ENCODE data around the gene CLEC9A. TPM values are rescaled to one million over a fixed set of nuclear protein-coding genes. Genes with fewer than 3 reads are reported as not detected.

The CLEC9A gene
- total and polyA plus RNA-seq, 4 donors = 0.03 to 0.14 TPM; not detected in 2

GRCh38 chr12:10012630-10013330 lies 17.7 kb upstream of the CLEC9A start:
- H3K4me1 ChIP-seq (ENCODE audit: control insufficient read depth in 4 of 4, insufficient read depth in 4 of 4, low read length in 3 of 4) = no peaks in the 10 kb centered on the region
- no peak overlapping the region for H3K9ac ChIP-seq (ENCODE audit: low read depth in 1 of 2, low read length in 2 of 2)
- no peak for TF ChIP-seq REST (IDR thresholded peaks at IDR 0.05)
- no peak for TF ChIP-seq NR2F2 (IDR thresholded peaks at IDR 0.05)
- no peak for TF ChIP-seq RAD21 (IDR thresholded peaks at IDR 0.05)
- TF ChIP-seq MAX (IDR thresholded peaks at IDR 0.05) = no peak
- no peak for TF ChIP-seq GABPA (IDR thresholded peaks at IDR 0.05 in 1 of 2, conservative IDR thresholded peaks at IDR 0.05 in 1 of 2)
- no peak for TF ChIP-seq ATF3 (IDR thresholded peaks at IDR 0.05)
- no peak for TF ChIP-seq YY1 (IDR thresholded peaks at IDR 0.05)
- H3K4me3 ChIP-seq (ENCODE audit: low read depth in 1 of 3, low read length in 3 of 3) = no peak overlapping the region
- 68% methylated on average over 6 of the region's 6 CpGs for WGBS
- DNase-seq (ENCODE audit: low spot score) = no peak
- no peak overlapping the region for H3K27ac ChIP-seq (ENCODE audit: low read depth in 1 of 2, low read length in 2 of 2)
- no peaks in the 10 kb centered on the region for H3K27me3 ChIP-seq (ENCODE audit: control insufficient read depth in 4 of 4, insufficient read depth in 4 of 4, low read length in 3 of 4)
- no peaks in the 10 kb centered on the region for H3K36me3 ChIP-seq (ENCODE audit: control insufficient read depth in 4 of 4, insufficient read depth in 3 of 4, low read depth in 1 of 4, low read length in 3 of 4)
- no peaks in the 10 kb centered on the region for H3K9me3 ChIP-seq (ENCODE audit: control insufficient read depth in 4 of 4, low read length in 3 of 4)

- Histone ChIP-seq H3K4me1 (ENCODE audit: control insufficient read depth in 4 of 4, insufficient read depth in 4 of 4, low read length in 3 of 4) (no peaks in the 10 kb centered on the region), H3K9ac (ENCODE audit: low read depth in 1 of 2, low read length in 2 of 2) (no peak overlapping the region), H3K4me3 (ENCODE audit: low read depth in 1 of 3, low read length in 3 of 3) (no peak overlapping the region), H3K9me3 (ENCODE audit: control insufficient read depth in 4 of 4, low read length in 3 of 4) (no peaks in the 10 kb centered on the region), H3K27me3 (ENCODE audit: control insufficient read depth in 4 of 4, insufficient read depth in 4 of 4, low read length in 3 of 4) (no peaks in the 10 kb centered on the region), H3K36me3 (ENCODE audit: control insufficient read depth in 4 of 4, insufficient read depth in 3 of 4, low read depth in 1 of 4, low read length in 3 of 4) (no peaks in the 10 kb centered on the region), H3K27ac (ENCODE audit: low read depth in 1 of 2, low read length in 2 of 2) (no peak overlapping the region)
- TF ChIP-seq RXRA (IDR thresholded peaks at IDR 0.05) (no peak), NR2F2 (IDR thresholded peaks at IDR 0.05) (no peak), FOXA2 (IDR thresholded peaks at IDR 0.05) (no peak), TAF1 (conservative IDR thresholded peaks at IDR 0.05) (no peak), ZBTB33 (IDR thresholded peaks at IDR 0.05) (no peak), FOXA1 (IDR thresholded peaks at IDR 0.05) (no peak), GABPA (IDR thresholded peaks at IDR 0.05 in 1 of 2, conservative IDR thresholded peaks at IDR 0.05 in 1 of 2) (no peak)
- 86% methylated on average over 4 of the region's 4 CpGs for WGBS
- no peak for DNase-seq (ENCODE audit: low spot score)
Observed at GRCh38 chr12:10015450-10015849, 15.0 kb upstream of the CLEC9A start.
